ENCODE results near the gene NAP1L5. TPM values are rescaled to one million over a fixed set of nuclear protein-coding genes. Genes with fewer than 3 reads are reported as not detected.

The NAP1L5 gene
- total RNA-seq, 1 experiment from 2014 or later: 1.8 TPM

Other genes starting within 250 kb of the NAP1L5 start
- gene HERC5, start 240.7 kb downstream of the NAP1L5 start, total RNA-seq (2021; ENCODE audit: unreplicated experiment): 7.2 TPM
- gene PYURF, start 174.1 kb downstream of the NAP1L5 start, total RNA-seq (2021; ENCODE audit: unreplicated experiment): 50.9 TPM
- gene HERC3, start 105.3 kb downstream of the NAP1L5 start, total RNA-seq (2021; ENCODE audit: unreplicated experiment): 10.8 TPM

Data from HCT116 (cell line).